ENCODE data around the gene NCOA3.

NCOA3 gene

DNA sequence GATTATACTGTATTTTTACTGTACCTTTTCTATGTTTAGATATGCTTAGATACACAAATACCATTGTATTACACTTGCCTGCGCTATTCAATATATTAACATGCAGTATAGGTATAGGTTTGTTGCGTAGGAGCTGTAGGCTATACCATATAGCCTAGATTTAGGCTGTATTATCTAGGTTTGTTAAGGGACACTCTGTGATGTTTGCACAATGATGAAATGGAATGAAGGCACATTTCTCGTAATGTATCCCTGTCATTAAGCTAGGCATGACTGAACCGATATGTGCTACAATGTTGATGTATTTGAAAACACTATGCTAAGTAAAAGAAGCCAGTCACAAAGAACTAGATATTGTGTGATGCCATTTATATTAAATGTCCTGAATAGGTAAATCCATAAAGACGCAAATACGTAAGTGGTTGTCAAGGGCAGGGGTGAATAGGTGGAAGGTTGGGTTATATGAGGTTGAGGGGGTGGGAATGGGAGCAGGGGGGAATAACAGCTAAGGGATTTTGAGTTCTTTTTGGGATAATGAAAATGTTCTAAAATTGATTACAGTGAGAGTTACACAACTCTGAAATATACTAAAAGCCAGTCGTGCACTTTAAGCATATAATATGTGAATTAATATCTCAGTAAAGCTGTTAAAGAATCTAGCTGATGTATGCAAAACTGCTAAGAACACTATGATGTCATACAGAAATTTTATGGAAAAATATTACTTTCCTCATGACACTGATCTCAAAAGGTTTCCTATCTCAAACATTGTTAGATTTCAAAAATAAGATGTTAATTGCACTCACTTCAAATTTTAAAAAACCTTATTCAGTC, 97.4 kb downstream of the NCOA3 start:
- no peak for DNase-seq (ENCODE audit: low read depth)

DNA sequence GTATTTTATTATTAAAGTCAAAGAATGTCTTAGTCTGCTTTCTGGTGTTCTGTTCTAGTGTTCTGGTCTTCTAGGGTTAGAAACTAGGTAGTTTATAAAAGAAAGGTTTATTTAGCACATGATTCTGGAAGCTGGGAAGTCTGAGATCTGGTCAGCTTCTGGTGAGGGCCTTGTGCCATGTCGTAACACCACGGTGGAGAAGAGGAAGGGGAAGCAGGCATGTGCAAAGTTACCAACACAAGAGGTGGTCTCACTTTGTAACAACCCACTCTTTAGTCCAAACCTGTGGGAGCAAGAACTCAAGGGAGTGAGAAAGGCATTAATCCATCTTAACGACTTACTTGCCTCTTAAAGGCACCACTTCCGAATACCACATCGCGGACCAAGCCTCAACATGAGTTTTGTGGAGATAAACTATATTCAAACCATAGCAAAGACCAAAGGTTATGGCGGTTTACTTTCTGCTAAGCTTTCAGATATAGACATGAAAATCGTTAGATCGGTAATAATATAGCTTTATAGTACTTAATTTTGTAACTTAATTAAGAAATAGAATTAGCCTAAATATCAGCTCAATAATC, 99.4 kb downstream of the NCOA3 start:
- DNase-seq (ENCODE audit: low read depth): no peak

DNA sequence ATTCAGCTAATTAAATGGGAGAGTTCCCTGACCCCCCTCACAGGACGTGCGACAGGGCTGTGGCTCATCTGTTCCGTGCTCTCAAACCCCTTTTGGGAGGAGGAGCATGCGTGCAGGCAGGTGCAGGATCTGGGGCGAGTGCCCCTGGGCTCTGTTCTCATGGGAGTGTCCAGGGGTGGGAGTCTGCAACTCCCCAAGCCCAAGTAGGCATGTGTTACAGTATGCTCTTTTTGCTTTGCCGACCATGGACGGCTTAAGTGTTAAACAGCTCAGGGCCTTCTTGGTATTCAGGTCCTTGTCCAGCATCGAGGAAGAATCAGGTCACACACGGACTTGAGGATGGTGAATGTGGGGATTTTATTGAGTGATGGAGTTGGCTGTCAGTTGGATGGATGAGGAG, 101.6 kb downstream of the NCOA3 start:
- DNase-seq (ENCODE audit: low read depth): no peak

DNA sequence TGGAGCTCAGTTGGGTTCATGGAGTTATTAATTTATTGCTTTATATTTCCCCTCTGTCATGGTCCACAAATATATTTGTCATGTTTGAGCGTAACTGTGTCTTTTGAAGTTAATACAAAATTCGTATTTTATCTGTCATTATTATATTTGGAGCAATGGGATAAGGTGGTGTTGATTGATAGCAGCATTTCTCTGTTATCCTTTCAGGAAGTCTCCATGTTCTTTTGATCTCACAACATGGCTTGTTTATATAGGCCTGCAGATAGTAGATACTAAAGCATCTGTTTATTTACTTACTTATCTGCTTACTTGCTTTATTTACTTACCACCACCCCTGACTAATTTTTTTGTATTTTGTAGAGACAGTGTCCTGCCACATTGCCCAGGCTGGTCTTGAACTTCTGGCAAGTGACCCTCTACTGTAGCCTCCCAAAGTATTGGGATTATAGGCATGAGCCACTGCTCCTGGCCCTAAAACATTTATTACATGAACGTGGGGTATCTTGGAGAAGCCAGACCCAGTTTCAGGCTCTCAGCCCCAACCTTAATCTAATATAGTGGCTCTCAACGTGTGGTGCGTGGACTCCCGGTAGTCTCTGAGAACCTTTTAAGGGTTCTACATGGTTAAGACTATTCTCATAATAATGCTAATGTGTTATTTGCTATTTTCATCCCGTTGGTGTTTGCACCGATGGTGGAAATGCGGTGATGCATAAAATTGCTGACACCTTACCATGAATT, 104.2 kb downstream of the NCOA3 start:
- peak; percentile 43 for DNase-seq (ENCODE audit: low read depth)

DNA sequence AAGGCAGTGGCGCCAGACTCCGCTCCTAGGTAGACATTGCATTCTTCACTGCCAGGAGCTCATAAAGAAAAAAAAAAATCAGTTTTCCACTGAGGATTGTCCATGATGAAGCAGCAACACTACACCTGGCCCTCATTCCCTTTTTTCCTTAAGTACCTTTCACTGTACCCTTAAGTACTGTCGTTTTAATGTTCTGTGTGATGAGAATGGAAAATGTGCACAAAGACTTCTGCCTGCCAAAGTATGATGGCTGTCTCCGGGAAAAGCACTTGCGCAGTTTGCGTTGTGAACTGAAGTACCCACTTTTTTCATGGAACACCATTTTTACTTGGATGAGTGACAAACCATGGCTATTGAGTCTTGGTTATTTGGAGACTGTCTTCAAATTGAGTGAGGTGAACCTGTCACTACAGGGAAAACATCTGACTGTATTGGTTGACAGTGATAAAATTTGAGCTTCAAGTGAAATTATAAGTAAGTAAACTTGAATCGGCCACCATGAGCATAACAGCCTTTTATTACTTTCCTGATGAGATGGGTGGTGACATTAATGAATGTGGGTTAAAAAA, 104.8 kb downstream of the NCOA3 start:
- DNase-seq (ENCODE audit: low read depth): no peak

DNA sequence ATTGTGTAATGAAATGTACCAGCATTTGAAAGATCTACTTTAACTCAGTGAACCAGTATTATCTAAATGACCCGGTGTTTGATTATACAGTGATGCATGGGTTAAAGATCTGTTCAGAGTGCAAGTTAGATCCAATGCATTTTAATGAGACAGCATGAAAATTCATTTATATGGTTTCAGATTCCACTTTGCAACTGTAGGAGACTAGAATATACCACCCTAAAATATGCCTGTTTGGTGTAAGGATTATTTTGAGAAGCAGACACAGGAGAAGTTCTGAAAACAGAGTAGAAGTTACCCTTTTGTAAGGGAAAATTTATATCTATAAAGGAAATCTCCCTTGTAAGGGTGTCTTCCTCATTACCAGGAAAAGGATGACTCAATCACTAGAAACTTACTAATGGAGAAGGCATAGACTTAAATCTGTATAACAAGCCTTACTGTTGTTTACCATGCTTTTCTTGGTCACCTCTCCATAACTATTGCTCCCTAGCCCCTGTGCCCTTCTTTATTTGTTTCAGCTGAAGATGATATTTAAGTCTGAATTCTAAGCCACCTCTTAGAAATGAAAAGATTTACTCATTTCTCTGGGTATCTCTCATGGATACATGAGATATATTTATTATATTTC, 105.4 kb downstream of the NCOA3 start:
- no peak for DNase-seq (ENCODE audit: low read depth)

DNA sequence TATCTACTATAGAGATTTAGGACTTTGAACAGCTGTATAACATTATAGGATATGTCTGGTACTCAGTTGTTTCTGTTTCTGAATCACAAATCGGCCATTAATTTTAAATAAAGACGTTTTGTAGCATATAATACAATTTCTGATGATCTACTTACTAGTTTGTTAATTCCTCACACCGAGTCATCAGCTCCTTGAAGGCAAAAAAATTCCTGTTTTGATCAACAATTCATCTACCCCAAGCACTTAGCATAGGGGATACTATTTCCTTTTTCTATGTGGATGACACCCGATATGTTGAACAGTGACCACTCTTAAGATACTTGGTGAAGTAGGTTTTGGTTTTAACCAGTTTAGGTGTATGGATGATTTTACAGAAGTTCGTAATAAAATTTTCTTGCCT, 107.3 kb downstream of the NCOA3 start:
- DNase-seq (ENCODE audit: low read depth): no peak

DNA sequence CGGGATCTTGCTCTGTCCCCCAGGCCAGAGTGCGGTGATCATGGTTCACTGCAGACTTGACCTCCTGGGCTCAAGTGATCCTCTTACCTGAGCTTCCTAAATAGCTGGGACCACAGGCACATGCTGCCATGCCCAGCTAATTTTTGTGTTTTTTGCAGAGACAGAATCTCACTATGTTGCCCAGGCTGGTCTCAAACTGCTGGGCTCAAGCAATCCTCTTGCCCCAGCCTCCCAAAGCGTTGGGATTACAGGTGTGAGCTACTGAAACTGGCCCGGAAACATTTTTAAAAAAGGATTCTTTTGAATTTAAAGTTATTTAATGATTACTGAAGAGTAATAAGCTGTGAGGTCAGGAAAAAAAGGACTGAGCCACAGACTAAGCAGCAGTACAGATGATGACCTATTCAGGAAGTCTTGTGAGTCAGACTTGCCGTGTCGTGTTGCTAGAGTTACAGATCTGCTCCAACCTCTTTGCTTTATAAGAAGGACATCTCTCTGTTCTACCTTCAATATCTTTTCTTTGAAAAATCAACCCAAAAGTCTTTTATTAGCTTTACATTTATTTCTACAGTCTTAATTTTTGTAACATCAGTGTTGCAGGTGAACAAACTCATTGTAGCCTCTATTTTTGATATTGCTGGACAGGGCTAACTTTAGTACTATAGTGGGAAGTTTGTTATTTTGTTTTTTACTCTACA, 108.7 kb downstream of the NCOA3 start:
- no peak for DNase-seq (ENCODE audit: low read depth)

DNA sequence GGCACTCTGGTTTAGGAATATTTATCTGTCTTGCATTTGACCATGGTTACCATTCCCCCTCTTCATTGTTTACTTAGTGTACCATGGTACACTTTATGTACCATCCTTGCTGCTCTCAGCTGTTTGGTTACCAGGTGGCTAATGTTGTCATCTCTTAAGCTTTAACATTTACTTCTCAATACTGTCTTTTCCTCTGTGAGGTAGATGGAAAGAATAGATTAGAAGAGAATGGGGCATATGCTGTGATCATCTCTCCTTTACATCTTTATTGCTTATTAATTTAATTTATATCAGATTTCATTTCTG, 109.2 kb downstream of the NCOA3 start:
- no peak for DNase-seq (ENCODE audit: low read depth)

DNA sequence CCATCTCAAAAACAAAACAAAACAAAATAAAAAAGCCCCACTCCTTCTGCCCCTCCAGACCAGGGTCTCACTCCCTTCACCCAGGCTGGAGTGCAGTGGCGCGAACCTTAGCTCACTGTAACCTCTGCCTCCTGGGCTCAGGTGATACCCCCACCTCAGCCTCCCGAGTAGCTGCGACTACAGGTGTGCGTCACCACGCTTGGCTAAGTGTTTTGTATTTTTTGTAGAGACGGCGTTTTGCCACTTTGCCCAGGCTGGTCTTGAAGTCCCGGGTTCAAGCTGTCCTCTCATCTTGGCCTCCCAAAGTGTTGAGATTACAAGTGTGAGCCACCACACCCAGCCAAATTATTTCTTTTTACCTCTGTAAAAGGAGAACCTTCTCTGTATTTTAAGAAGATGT, 110.1 kb downstream of the NCOA3 start:
- DNase-seq (ENCODE audit: low read depth): no peak

DNA sequence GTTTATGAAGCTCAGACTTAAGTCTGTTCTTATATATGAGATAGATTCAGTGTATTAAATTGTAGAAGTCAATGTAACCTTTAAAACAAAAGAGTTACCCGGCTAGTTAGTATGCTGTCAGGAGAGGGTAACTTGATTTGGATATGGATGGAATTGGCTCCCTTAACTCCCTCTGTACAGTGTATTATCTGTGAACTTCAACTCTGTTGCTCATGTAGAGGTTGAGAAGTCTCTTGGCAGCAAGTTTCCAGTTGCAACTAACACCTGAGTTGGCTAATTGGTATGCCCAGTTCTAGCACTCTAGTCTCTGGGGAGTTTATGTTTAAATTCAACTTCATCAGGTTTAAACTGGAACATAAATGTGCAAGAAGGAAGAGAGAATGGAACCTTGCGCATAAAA, 111.0 kb downstream of the NCOA3 start:
- DNase-seq (ENCODE audit: low read depth): no peak

DNA sequence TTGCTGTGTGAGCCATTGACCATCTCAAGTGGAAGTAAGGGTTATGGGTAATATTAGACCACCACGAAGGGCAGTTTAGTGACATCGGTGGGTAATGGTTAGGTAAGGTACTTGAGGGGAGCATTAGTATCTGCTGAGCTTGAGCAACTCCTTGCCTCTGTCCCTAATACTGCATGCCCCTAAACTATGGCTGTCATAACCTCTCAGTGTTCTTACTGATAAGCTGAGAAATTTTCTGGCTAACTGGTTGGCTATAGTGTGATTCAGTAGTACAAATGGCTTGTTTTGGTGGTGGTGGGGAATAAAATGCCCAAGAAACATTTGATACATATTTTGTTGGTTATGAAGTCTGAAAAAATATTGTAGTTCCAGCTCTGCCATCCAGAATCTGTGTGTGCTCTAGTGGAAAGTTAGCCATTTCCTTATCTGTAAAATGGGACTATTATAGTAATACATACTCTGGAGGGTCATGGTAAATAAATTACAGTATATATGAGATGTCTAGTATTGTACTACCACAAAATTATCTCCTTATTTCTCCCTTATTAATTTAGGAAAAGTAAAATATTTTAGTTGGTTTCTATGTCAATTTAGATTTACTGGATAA, 113.1 kb downstream of the NCOA3 start:
- DNase-seq (ENCODE audit: low read depth): no peak

DNA sequence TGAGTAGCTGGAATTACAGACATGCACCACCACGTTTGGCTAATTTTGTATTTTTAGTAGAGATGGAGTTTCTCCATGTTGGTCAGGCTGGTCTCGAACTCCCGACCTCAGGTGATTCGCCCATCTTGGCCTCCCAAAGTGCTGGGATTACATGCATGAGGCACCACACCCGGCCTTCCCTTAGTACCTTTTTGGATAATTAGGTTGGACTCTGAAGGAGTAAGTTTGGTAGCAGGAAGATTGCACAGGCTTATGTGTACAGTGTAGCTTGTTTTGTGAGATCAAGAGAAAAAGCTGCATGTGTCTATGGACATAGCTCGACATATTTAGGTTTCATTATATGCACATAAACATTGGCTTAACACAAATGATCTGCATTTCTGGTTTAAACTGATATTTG, 116.8 kb downstream of the NCOA3 start:
- DNase-seq (ENCODE audit: low read depth): no peak

DNA sequence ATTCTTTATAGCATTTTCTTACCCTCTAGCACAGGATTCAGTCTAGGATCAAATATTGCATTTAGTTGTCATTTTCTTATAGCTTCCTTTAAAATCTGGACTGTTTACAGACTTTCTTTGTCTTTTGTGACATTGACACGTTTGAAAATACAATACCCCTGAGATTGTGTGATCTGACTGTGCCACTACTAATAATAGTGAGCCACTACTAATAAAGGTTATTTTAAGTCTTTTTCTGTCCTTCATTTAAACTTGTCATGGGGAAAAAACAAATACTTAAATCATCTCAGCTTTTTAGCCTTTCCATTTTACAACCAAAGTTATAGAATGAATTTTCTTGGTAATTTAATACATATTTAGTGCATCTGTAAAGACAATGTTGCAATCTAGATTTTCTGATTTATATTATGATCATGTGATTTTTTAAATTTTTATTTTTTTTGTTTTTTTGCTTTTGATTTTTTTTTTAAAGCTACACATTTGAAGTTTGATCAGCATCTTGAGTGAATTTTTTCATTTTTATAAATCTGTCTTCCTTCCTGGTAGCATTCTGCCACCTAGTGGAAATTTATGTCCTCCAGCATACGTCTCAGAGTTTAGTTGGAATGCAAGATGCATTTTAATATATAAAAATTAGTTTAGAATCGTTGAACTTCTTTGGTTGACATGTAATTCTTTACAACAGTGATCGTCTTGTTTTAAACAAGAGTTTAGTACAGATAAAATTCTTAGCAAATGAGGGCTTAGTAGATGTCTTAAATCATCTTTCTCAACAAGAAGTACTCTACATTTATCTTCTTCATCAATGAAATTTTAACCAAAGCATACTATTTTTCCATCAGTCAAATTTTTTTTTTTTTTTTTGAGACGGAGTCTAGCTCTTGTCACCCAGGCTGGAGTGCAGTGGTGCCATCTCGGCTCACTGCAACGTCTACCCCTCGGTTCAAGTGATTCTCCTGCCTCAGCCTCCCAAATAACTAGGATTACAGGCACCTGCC, 119.4 kb downstream of the NCOA3 start:
- peak; percentile 26 for DNase-seq (ENCODE audit: low read depth)

DNA sequence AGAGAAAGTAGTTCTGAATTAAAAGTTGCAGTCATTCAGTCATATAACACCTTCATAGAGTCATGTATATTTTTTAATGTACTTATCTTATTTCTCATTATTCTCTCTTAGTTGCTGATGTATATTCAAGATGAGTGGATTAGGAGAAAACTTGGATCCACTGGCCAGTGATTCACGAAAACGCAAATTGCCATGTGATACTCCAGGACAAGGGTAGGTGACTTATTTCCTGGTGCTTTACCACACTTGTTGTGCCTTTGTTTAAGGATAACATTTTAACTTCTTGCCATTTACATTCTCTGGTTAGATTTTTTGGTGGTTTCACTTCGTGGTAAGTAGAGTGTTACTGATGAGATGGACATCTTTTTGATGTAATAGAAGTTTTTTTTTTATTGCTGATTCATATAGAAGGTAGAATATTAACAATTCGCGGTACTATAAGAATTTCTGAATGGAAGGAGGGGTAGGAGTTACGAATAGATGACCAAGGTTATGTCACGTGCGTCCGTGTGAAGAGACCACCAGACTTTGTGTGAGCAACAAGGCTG, 120.5 kb downstream of the NCOA3 start:
- DNase-seq (ENCODE audit: low read depth): no peak

DNA sequence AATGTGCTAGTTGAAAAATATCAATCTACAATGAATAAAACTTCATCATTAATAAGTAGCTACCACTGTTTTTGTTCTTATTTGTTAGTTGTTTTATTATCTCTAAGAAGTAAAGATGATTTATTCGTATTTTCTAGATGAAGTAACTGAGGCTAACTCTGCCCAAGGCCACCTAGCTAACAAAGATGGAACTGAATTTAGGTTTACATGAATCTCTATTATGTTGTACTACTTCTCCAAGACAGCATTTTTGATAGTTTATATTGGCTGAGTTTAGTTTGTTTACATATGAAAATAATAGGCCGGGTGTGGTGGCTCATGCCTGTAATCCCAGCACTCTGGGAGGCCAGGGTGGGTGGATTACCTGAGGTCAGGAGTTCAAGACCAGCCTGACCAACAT, 121.5 kb downstream of the NCOA3 start:
- no peak for DNase-seq (ENCODE audit: low read depth)

DNA sequence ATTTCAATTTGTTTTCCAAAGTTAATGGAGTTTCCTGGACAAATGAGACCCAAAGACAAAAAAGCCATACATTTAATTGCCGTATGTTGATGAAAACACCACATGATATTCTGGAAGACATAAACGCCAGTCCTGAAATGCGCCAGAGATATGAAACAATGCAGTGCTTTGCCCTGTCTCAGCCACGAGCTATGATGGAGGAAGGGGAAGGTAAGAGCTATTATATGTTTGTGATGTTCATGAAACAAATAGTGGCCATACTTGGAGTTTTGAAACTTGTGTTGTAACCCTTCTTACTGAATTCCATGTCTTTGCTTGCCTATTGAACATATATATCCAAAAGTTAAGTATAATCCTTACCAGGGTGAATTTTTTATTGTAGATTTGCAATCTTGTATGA, 125.9 kb downstream of the NCOA3 start:
- DNase-seq (ENCODE audit: low read depth): no peak

DNA sequence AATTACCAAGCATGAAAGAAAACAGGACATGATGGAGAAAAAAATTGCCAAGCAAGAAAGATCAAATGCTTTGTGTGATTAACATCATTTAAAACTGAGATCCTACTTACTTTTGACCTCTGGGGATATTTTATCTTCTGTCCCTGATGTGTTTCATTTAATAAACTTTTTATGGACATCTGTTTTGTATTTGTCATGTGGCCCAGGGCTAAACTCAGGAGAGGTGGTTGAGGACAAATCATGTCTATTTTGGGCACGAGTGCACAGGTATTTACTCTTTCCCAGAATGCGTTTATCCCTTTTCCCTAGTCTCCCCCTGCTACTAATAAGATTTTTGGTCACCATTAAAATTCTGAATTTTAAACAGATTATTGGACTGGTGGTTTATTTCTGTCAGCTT, 128.2 kb downstream of the NCOA3 start:
- DNase-seq (ENCODE audit: low read depth): no peak

DNA sequence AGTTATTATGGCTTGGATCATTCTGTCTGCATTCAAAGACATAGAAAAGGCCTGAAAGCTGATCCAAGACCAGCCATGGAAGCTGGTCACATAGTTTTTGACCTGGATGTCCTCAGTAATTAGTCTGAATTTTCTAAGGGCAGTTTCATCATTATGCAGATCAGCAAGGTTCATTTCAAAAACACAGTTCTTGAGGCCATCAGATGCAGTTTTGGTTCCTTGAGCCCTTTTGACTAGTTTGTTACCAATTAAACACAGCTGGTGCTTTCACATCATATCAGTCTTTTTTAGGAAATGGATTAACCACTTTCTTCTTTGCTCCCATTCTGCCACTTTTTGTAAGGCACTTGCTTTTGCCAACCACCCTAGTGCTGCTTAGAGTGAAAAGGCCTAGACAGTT, 129.4 kb downstream of the NCOA3 start:
- no peak for DNase-seq (ENCODE audit: low read depth)

DNA sequence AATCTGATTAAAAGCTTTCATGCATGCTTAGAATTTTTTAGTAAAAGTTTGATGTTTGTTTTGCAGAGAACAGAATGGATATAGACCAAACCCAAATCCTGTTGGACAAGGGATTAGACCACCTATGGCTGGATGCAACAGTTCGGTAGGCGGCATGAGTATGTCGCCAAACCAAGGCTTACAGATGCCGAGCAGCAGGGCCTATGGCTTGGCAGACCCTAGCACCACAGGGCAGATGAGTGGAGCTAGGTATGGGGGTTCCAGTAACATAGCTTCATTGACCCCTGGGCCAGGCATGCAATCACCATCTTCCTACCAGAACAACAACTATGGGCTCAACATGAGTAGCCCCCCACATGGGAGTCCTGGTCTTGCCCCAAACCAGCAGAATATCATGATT, 133.6 kb downstream of the NCOA3 start:
- DNase-seq (ENCODE audit: low read depth): no peak

All from CMK (cell line).